AG10803 (cell line): ENCODE measurements around the gene FKRP.

ENCODE experiments used
- DNase-seq: peaks from one replicate; pipeline ENCODE4 v3.0.0; 2010; ENCODE audit warnings: low read depth
- H3K4me3 ChIP-seq: 2 replicates; pipeline ENCODE4 v1.5.1; 2011; ENCODE audit warnings: mild to moderate bottlenecking, low read length, control low read depth
- TF ChIP-seq, protein P1 (sequence below): conservative IDR thresholded peaks from 2 replicates; pipeline ENCODE4 v1.5.1; 2011; ENCODE audit warnings: mild to moderate bottlenecking, low read length, control low read depth, inconsistent platforms

FKRP gene, protein sequence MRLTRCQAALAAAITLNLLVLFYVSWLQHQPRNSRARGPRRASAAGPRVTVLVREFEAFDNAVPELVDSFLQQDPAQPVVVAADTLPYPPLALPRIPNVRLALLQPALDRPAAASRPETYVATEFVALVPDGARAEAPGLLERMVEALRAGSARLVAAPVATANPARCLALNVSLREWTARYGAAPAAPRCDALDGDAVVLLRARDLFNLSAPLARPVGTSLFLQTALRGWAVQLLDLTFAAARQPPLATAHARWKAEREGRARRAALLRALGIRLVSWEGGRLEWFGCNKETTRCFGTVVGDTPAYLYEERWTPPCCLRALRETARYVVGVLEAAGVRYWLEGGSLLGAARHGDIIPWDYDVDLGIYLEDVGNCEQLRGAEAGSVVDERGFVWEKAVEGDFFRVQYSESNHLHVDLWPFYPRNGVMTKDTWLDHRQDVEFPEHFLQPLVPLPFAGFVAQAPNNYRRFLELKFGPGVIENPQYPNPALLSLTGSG

DNA sequence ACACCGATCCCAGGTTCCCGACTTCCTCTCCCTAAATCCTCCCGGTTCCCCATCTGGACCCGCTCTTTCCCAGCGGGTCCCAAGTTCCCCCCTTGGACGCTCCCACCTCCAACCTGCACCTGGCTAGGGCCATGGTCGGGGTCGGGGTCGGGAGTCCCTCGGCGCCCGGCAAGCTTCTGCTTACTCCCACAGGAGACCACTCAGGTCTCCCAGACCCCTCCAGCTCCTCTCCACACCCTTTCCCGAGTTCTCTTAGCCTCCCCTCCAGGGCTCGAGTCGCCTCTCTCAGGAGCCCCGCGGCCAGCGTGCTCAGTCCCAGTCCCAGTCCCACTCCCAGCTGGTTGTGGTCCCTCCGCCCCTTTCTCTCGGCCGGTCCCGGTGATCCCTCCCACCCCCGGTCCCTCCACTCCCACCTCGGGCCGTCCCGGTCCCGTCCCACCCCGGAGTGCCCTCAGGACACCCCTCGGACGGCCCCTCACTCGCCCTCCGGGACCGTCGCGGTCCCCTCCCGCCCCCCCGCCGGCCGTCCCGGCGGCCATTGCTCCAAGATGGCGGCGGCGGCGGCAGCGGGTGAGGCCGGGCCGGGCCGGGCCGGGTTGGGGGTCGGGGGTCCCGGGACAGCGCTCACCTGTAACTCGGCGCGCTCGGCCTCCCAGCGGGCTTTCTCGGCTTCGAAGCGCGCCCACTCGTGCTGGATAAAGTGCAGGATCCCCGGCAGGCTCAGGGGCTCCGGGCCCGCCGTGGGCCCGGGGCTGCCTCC lies at the start of gene FKRP:
Gene FKRP, plus strand, starts transcription at position 537 of the 760 bp plus-strand sequence. CDS start 9,394 bp downstream, outside the sequence.
- peak within 1 kb of the TSS; percentile 93 for H3K4me3 ChIP-seq
- TF ChIP-seq, protein P1, sequence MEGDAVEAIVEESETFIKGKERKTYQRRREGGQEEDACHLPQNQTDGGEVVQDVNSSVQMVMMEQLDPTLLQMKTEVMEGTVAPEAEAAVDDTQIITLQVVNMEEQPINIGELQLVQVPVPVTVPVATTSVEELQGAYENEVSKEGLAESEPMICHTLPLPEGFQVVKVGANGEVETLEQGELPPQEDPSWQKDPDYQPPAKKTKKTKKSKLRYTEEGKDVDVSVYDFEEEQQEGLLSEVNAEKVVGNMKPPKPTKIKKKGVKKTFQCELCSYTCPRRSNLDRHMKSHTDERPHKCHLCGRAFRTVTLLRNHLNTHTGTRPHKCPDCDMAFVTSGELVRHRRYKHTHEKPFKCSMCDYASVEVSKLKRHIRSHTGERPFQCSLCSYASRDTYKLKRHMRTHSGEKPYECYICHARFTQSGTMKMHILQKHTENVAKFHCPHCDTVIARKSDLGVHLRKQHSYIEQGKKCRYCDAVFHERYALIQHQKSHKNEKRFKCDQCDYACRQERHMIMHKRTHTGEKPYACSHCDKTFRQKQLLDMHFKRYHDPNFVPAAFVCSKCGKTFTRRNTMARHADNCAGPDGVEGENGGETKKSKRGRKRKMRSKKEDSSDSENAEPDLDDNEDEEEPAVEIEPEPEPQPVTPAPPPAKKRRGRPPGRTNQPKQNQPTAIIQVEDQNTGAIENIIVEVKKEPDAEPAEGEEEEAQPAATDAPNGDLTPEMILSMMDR: no peak
- DNase-seq: no peak

DNA sequence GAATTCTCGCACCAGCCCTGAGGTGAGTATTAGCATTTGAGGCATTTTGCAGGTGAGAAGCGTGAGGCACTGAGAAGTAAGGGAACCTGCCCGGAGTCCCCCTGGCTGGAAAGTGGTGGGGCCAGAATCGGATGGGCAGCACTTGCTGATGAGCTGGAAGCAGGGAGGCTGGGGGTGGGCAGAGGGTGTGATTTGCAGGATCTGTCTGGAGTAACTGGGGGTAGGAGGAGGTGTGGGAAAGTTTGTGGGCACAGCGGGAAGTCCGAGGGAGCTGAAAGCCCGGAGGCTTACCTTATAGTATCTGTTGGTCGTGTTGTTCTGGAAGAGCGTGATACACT lies 49.0 kb upstream of the FKRP start:
- H3K4me3 ChIP-seq: no peak overlapping the region
- no peak for DNase-seq
- TF ChIP-seq, protein P1: no peak

DNA sequence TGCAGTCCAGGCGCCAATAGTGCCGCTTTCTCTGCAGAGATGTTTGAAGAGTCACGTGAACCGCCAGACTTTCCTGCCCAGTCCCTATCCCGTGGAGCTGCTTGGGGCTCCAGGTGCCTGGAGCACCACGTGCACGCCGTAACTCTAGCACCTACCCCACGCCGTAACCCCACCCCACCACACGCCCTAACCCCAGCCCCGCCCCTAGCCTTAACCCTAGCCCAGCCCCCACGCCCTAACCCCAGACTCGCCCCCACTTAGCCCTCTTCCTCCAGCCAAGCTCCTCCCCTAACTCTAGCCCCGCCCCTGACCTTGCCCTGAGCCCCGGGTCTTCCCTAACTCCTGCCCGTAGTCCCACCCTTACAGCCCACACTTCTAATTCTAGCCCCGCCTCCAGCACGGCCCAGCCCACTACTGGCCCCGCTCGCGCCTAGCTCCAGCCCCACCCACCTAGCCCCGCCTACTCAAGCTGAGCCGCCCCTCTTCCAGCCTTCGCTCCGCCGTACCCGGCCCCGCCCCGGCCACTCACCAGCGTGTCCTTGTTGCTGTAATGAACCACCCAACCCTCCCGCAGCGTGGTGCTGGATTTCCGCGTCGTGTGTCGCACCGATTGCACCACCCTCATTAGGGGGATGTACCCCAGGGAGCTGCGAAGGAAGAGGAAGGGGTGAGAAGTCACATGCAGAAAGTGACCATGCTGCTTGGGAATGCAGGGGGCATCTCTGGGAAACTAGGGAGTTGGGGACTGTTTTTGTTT lies 48.5 kb upstream of the FKRP start:
- DNase-seq: peak; percentile 70
- no peak overlapping the region for H3K4me3 ChIP-seq
- TF ChIP-seq, protein P1: no peak

DNA sequence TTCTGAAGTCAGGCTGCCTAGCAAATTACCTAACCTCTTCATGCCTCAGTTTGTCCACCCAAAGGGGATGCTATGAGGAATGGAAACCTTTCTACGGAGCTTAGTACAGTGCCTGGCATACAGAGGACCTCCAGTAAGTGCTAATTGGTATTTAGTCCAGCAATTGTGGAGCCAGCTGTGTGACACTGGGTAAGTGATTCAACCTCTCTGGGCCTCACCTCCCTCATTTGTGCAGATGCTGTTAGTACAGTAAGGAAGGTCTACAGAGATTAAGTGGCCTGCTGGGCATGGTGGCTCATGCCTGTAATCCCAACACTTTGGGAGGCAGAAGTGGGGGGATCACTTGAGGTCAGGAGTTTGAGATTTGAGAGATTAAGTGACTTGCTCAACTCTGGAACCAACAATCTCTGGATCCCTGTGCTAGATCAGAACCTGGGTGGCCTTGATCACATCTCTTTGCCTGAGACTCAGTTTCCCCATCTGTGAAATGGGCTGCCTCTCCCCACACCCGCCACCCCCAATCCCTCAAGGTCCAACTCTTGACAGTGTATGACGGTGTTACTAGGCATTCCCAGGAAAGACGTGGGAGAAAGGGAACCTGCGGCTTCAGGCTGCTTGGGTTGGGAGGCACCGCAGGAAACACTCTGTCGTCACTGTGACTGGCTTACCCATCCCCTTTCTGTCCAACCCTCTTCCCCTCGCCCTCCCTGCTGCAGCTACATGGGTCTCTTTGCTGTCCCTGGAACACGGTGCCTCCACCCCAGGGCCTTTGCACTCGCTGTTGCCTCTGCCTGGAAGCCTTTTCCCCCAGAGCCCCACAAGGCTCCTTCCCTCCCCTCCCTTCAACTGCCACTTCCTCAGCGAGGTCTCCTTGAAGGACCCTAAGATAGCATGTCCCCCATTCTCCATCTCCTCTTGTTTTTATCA lies 47.2 kb upstream of the FKRP start:
- H3K4me3 ChIP-seq: no peak overlapping the region
- TF ChIP-seq, protein P1: no peak
- DNase-seq: no peak

DNA sequence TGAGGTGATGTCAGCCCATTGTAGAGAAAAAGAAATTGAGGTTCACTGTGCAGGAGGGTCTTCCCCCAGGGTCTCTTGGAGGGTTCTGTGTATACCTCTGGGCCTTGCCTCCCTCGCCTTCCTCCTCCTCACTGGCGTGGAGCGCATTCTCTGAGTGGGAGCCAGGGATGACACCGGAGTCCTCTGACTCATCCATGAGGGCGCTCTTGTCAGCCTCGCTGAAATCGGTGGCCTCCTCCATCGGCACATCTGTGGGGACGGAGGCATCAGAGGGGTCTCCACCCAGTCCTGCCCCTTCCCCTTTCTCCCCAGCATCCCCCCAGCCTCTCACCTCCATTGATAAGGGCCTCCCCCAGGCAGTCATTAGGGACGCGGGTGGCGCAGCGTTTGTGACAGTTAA lies 45.2 kb upstream of the FKRP start:
- H3K4me3 ChIP-seq: no peak overlapping the region
- DNase-seq: no peak
- TF ChIP-seq, protein P1: no peak

DNA sequence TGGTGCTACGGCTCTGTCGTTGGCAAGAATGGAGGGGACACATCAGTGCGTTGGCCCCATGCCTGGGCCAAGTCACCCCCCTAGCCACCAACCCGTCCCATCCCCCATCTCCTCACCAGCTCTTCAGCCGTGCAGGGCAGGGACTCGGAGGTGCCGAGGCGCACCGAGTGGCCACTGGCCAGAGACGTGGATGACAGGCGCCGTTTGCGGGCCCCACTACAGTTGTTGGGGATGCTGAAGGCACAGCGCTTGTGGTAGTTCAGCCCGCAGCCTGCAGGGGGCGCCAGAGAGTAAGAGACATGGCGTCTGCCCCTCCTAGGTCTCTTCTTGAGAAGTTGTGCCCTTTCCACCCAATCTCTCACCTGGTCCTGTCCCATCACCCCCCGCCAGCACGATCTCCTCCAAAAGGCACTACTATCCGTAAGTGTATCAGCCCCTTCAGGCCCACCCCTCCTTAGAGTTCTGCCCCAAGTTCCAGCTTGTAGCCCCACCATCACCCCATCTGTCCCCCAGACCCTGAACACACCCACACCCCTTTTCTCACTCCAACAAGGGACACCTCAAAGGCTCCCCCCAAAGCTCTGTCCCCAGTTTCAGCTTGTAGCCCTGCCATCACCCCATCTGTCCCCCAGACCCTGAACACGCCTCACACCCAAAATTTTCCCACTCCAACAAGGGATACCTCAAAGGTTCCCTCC lies 41.3 kb upstream of the FKRP start:
- DNase-seq: peak; percentile 33
- H3K4me3 ChIP-seq: no peak overlapping the region
- TF ChIP-seq, protein P1: peak; percentile 88
